GM21360 (cell line): Measurements from ENCODE around the gene UMAD1.

Experiments used
- ATAC-seq: cut with Tn5 transposase; IDR thresholded peaks from one replicate; pipeline ENCODE4 v1.9.1; 2021; ENCODE audit warnings: mild to moderate bottlenecking, moderate library complexity; ENCODE audit not compliant: unreplicated experiment

The UMAD1 gene

GRCh38 chr7:7917593-7917992 is 277.0 kb downstream of the UMAD1 start:
- no peak for ATAC-seq

- no peak for ATAC-seq
Observed at GRCh38 chr7:7918736-7919448, 278.3 kb downstream of the UMAD1 start.

GRCh38 chr7:7919449-7919945 is 278.9 kb downstream of the UMAD1 start:
- ATAC-seq, result no peak

DNA sequence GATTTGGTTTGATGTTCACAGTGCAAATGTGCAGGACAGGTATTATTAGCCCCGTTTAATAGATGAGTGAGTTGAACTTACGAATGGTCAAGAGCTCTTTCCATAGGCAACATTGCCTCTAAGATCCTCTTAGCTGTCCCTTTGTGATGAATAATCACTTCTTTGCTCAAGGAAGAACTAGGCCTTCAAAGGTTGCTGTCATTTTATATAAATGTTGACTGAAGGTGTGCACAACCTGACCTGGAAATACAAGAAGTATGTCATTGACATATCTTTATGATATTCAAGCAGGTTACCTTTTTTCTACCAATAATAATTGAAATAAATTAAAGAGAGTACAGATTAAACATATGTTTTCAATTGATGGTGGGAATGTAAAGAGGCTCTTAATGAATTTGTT is 279.5 kb downstream of the UMAD1 start:
- ATAC-seq, result no peak

DNA sequence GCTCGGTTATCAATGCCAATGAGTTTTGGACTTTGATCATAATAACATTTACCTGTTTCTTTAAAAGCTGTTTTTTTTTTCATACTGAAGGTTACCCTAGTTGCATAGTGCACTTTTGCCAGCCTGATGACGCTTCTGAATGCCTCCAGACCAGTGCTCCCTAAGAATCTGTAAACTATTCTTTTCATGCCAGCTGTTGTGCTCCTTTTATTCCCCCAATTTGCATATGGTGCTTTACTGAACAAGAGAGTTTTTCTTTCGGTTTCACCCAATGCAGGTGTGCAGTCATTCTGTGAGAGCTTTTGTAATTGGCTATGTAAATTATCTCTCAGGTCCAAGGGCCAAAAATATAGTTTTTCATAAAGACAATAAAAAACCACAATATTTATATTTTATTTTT is 279.9 kb downstream of the UMAD1 start:
- ATAC-seq, result peak; percentile 97

- no peak for ATAC-seq
Observed at GRCh38 chr7:7921830-7922229, 281.3 kb downstream of the UMAD1 start.

- no peak for ATAC-seq
Observed at GRCh38 chr7:7922684-7923385, 282.3 kb downstream of the UMAD1 start.

DNA sequence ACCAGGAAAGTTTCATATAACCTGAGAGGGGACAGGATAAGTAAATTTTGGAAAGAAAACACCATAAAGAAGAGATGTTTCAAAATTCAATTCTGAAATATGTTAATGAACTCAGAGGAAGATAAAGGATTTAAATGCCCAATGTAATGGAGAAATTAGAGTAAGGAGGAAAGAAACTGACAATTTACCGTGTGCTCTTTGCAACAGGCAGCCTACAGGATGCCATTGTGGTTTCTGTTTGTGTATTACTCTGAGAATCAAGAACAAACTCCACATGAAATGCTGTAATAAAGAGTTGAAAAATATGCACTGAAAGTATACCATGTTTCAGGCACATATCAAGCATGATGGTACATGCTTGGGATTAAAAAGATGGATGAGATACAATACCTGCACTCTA is 283.3 kb downstream of the UMAD1 start:
- ATAC-seq, result no peak

DNA sequence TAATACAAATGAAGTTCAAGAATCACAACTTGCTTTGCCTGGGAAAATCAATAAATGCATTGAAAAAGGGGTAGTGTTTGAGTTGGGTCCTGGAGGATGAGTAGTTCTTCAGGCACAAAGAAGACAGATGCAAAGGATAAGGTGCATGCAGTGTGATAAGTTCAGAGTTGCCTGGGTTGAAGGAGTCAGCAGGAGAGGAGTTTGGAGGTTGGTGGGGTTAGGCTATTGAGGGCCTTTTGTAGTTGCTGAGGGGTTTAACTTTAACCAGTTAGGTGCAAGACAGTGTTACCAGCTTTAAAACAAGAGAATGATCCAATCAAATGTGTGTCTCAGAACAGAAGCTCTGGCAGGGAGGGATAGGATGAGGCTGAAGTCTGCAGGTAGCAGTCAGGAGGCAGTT is 283.8 kb downstream of the UMAD1 start:
- no peak for ATAC-seq
